Frontal cortex (tissue), 4 donors: ENCODE measurements around the gene PPP1R12A. TPM values are rescaled to one million over a fixed set of nuclear protein-coding genes. Genes with fewer than 3 reads are reported as not detected.
"Not testable (repeated sequence)": the region's sequence is repeated elsewhere in the genome, so short reads cannot be mapped to it uniquely, and the experiment has no call there.

Experiments
- DNase-seq, 2 donors: peaks; one replicate each; pipeline ENCODE4 v3.0.0; 2012; ENCODE audit warnings: low spot score in 2 of 2
- FAIRE-seq: peaks from 2 replicates; lab custom pipeline; 2012; peaks lifted over from hg19 to GRCh38; lab: Jason Lieb, UNC
- total RNA-seq: library from RNA; depleted of rRNA; stranded (reverse); fragments of >200 nt; gene quantifications from one replicate; pipeline ENCODE4 v1.2.3, GENCODE V29; 2014
- donor health status: control.
- donor health status: control.
- donor health status: control.

Gene PPP1R12A
- total RNA-seq, 1 donor from 2014 or later, result 181 TPM

DNA sequence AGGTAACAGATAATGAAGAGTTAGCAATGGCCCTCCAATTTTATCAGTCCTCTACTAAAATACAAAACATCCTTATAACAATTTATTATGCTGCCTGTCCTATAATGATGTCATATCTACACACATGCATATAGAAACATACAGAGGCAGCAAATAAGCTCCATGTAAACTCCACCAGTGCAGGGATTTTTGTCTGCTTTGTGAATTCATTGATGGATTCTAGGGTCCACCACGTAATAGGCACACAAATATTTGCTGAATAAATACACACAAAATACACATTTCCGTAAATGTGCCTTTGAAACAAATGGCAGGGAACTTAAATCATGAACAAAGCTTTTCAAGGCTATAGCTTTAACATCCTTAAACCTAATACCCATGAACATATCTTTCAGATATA is 34.7 kb downstream of the PPP1R12A start:
- no peak for FAIRE-seq
- no peak for DNase-seq

DNA sequence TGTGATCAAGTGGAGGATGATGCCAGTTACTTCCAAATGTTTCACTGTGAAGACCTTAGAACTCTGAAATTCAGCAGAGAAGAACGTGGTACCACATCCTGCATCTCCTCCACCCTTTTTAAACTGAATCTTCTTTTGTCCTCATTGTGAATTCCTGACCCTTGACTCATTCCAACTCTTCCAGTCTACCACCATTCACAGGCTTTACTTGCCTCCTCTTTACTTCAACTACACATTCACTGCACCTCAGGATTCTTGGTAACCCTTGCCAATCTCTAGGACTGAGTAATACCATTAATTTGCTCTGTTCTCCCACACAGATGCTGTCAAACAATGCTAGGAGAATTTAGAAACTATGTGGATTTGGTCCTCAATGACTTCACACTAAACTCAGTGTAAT is 37.3 kb downstream of the PPP1R12A start:
- no peak for FAIRE-seq

DNA sequence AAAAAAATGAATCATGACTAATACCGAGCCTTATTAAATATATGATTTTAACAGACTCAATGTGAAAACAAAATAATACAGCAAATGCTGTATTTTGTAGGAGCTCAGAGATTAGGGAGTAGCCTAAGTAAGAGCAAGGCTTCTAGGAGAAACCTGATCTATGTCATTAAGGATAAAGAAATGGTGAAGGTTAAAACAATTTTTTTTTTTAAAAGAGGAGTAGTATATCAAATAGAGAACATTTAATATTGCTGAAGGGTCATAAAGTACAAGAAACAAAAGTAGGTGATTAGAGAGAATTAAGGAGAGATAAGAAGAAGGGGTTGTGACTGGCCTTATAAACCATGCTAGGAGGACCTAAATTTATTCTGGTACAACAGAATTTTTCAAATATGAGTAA is 39.1 kb downstream of the PPP1R12A start:
- FAIRE-seq, result no peak
- DNase-seq, result no peak

More for the DNA sequence above, 37.3 kb downstream of the PPP1R12A start:
- no peak for DNase-seq

- DNase-seq, result no peak
- FAIRE-seq, result no peak
Measured at GRCh38 chr12:79895071-79895470, 39.8 kb downstream of the PPP1R12A start.

- DNase-seq, result no peak
Measured at GRCh38 chr12:79891506-79892162, 43.3 kb downstream of the PPP1R12A start.

DNA sequence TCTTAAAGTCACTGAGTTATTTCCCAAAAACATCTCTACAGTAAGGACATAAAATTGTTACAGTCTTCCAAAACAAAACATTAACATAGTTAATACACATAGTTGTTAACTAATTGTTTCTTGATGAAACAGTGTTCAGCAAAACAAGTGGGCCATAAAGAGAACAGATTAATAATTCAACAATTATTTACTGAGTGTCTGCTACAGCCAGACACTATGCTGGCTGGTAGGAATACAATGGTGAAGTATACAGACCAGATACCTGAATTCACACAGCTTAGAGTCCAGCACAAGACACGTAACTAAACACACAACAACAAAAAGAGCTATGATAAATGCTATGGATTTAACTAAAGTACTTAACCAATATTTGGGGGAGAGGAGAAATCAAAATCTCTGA is 47.0 kb downstream of the PPP1R12A start:
- FAIRE-seq (no peak), DNase-seq (no peak)

More at GRCh38 chr12:79891506-79892162, 43.3 kb downstream of the PPP1R12A start:
- FAIRE-seq, result no peak

GRCh38 chr12:79886917-79887519 is 47.9 kb downstream of the PPP1R12A start:
- DNase-seq, result no peak

DNA sequence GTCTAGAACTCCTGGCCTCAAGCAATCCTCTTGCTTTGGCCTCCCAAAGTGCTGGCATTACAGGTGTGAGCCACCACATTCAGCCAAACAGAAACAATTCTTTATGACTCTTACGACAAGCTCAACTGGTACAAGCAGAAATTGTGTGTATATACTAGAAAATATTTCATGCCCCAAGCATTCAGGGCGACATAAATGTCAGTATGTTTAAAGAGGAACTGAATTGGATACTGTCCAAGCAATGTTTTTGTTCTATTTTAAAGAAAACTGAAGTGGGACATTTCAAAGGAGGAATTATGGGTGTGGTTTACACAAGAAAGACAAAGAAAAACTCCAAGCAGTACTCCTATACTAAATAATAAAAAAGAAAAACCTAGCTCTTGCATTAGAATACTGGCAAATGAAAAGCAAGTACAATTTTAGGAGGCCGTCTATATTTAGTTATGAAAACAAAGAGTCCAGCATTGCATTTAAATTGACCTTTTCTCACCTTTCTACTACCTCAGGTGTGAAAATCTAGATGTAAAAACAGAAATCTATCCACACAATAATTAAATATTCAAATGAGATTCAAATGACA is 48.9 kb downstream of the PPP1R12A start:
- DNase-seq (no peak), FAIRE-seq (no peak)

More at GRCh38 chr12:79886917-79887519, 47.9 kb downstream of the PPP1R12A start:
- no peak for FAIRE-seq

DNA sequence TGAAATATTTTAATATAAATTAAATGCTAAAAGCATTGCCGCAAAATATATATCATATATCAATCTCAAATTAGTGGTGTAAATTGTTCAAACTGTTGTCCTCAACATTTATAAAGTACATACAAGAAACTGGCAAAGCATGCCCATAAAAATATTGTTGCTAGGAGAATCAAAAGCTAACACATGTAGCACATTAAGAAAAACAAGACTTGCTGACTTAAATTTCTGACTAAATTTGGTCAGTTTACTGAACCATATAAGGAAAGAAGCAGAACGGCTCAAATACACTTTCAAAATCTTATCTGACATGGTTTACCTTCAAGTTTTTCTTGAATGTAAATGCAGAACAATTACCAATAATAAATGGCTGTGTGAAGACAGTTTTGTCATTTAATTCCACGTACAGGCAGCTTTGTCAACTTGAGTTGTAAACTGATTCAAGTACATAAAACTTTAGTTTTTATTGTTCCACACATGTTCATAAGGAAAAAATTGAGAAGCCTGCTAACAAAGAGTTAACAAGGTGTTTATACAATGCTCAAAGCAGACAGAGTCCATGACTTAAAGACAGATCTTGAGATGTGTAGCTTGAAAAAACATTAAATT is 50.4 kb downstream of the PPP1R12A start:
- FAIRE-seq (no peak), DNase-seq (no peak)

GRCh38 chr12:79883216-79883615 is 51.7 kb downstream of the PPP1R12A start:
- DNase-seq, result no peak
- no peak for FAIRE-seq

DNA sequence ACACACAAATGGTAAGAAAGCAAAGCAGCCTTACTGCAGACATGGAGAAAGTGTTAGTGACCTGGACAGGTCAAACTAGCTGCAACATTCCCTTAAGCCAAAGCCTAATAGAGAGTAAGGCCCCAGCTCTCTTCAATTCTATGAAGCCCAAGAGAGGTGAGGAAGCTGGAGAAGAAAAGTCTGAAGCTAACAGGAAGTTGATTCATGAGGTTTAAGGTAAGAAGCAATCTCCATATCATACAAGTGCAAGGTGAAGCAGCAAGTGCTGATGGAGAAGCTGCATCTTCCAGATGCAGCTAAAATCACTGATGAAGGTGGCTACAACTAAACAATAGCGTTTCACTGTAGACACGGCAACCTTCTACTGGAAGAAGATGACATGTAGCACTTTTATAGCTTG is 53.5 kb downstream of the PPP1R12A start:
- no peak for FAIRE-seq
- no peak for DNase-seq

DNA sequence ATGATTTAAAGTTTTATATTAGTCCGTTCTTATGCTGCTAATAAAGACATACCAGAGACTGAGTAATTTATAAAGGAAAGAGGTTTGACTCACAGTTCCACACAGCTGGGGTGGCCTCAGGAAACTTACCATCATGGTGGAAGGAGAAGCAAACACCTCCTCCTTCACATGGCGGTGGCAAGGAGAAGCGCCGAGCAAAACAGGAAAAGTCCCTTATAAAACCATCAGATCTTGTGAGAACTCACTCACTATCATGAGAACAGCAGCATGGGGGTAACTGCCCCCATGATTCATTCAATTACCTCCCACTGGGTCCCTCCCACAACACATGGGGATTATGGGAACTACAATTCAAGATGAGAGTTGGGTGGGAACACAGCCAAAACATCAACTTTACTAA is 56.4 kb downstream of the PPP1R12A start:
- DNase-seq, FAIRE-seq: not testable (repeated sequence)

GRCh38 chr12:79877246-79877645 is 57.7 kb downstream of the PPP1R12A start:
- no peak for DNase-seq
- FAIRE-seq, result no peak

DNA sequence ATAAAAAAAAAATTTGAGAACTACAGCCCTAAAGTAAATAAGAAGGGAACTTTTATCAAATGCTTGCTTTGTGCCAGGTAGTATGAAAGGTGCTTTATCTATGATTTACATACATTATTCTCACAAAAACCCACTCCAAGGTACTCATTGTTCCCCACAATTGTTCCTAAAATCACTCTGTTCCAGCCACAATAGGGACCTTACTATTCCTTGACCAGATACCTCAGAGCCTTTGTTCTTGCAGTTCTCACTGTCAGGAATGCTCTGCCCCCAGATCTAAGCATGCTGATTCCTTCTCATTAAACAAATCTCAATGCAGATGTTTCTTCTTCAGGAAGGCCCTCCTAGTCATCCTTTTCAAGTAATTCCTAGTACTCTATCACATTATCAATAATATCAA is 60.2 kb downstream of the PPP1R12A start:
- DNase-seq (no peak), FAIRE-seq (no peak)

DNA sequence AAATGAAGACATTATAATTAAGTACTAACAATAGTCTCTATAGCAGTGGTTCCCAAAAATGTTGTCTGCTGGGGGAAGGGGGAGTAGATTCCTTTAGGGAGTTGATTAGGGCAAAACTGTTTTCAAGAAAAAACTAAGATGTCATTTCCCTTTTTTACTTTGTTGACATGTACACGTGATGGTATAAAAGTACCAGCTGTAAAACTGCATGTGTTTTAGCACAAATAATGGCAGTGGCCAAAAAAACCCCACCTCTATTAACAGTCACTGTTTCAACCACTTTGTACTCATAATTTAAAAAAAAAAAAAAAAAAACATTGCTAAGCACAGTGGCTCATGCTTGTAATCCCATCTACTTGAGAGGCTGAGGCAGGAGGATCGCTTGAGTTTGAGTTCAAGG is 61.7 kb downstream of the PPP1R12A start:
- DNase-seq (no peak), FAIRE-seq (no peak)

- DNase-seq (no peak), FAIRE-seq (no peak)
Measured at GRCh38 chr12:79871621-79872020, 63.3 kb downstream of the PPP1R12A start.

GRCh38 chr12:79870916-79871315 is 64.0 kb downstream of the PPP1R12A start:
- no peak for FAIRE-seq
- no peak for DNase-seq

DNA sequence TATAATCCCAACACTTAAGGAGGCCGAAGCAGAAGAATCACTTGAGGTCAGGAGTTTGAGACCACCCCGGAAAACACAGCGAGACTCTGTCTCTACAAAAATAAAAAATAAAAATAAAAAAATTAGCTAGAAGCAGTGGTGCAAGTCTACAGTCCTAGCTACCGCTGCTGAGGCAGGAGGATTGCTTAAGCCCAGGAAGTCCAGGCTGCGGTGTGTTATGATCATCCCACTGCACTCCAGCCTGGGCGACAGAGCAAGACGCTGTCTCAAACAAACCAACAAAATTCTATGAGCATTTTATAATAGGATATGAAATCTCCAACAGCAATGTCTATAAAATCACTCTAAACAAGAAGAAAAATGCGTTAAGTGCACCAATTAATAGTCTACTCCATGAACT is 75.3 kb downstream of the PPP1R12A start:
- no peak for DNase-seq
- FAIRE-seq, result no peak

DNA sequence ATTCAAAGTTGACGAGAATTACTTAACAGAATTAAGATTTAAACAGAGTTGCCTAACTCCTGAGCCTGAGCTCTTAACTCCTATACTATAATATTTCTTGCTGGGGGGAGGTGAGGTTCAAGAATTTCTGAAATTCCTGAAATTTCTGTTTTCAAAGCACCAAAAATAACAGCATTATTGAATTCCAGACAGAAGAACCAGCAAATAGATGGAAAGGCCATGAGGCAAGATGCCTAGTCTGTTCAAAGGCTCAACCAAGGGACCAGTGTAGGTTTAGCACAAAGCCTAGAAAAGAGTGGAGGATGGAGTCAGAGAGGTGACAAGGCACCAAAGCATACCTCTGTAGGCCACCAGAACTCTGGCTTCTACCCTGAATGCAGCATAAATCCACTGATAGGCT is 76.4 kb downstream of the PPP1R12A start:
- FAIRE-seq (no peak), DNase-seq (no peak)

- DNase-seq (no peak), FAIRE-seq (no peak)
Measured at GRCh38 chr12:79857675-79858074, 77.2 kb downstream of the PPP1R12A start.
